GM18507 (cell line): Measurements from ENCODE around the gene NTHL1.

Experiments used
- DNase-seq: peaks from one replicate; pipeline ENCODE4 v3.0.0; 2011; ENCODE audit warnings: low read depth; ENCODE audit not compliant: insufficient read length; ENCODE audit errors: extremely low spot score
- FAIRE-seq: peaks from 2 replicates; lab custom pipeline; 2011; peaks lifted over from hg19 to GRCh38; lab: Jason Lieb, UNC

NTHL1 gene

GRCh38 chr16:2047330-2048115 is at the start of gene NTHL1, which contains the start of gene TSC2:
NTHL1 (minus strand) TSS chr16:2047834; CDS start chr16:2047823, 11 bp downstream.
TSC2 (plus strand) TSS chr16:2047985; CDS start chr16:2048616, 631 bp downstream.
- FAIRE-seq (peak; percentile 91), DNase-seq (peak; percentile 98)

GRCh38 chr16:2096853-2097595 is 49.4 kb upstream of the NTHL1 start:
- FAIRE-seq (no peak), DNase-seq (no peak)

GRCh38 chr16:2095918-2096582 is 48.4 kb upstream of the NTHL1 start:
- FAIRE-seq (no peak), DNase-seq (no peak)

GRCh38 chr16:2095315-2095853 is 47.8 kb upstream of the NTHL1 start:
- no peak for DNase-seq
- FAIRE-seq: no peak

- no peak for DNase-seq
- no peak for FAIRE-seq
These were observed 46.2 kb upstream of the NTHL1 start for GRCh38 chr16:2093793-2094192.

- FAIRE-seq: no peak
- no peak for DNase-seq
These were observed 45.2 kb upstream of the NTHL1 start for GRCh38 chr16:2092866-2093265.

GRCh38 chr16:2092256-2092620 is 44.6 kb upstream of the NTHL1 start:
- no peak for FAIRE-seq
- no peak for DNase-seq

- DNase-seq (no peak), FAIRE-seq (no peak)
These were observed 44.1 kb upstream of the NTHL1 start for GRCh38 chr16:2091547-2092255.

GRCh38 chr16:2090777-2091546 is 43.3 kb upstream of the NTHL1 start:
- no peak for DNase-seq

GRCh38 chr16:2090481-2090776 is 42.8 kb upstream of the NTHL1 start:
- FAIRE-seq (no peak), DNase-seq (no peak)

More at GRCh38 chr16:2090777-2091546, 43.3 kb upstream of the NTHL1 start:
- FAIRE-seq: no peak

- DNase-seq (no peak), FAIRE-seq (no peak)
These were observed 42.3 kb upstream of the NTHL1 start for GRCh38 chr16:2089706-2090480.

- FAIRE-seq (no peak), DNase-seq (no peak)
These were observed 41.2 kb upstream of the NTHL1 start for GRCh38 chr16:2088759-2089358.

- no peak for FAIRE-seq
These were observed 40.4 kb upstream of the NTHL1 start for GRCh38 chr16:2087748-2088631.

GRCh38 chr16:2086812-2087747 is 39.4 kb upstream of the NTHL1 start:
- DNase-seq: no peak
- FAIRE-seq: no peak

More at GRCh38 chr16:2087748-2088631, 40.4 kb upstream of the NTHL1 start:
- DNase-seq: no peak

- DNase-seq (no peak), FAIRE-seq (no peak)
These were observed 38.6 kb upstream of the NTHL1 start for GRCh38 chr16:2086106-2086742.
